Epithelial cell of proximal tubule (primary cell): ENCODE measurements around the gene IRAK1BP1. TPM values are rescaled to one million over a fixed set of nuclear protein-coding genes. Genes with fewer than 3 reads are reported as not detected.

Experiments used
- DNase-seq: peaks from one replicate; pipeline ENCODE4 v3.0.0-alpha.2; 2011; ENCODE audit warnings: low read depth
- H3K4me3 ChIP-seq: 2 replicates; pipeline ENCODE4 v1.5.1; 2011; ENCODE audit warnings: low read depth, mild to moderate bottlenecking, low read length
- CTCF ChIP-seq: conservative IDR thresholded peaks from 2 replicates; pipeline ENCODE4 v1.5.1; 2012; ENCODE audit warnings: low read depth, mild to moderate bottlenecking, low read length
- total RNA-seq: library from RNA; depleted of rRNA; stranded (reverse); fragments of >200 nt; gene quantifications from 2 replicates; pipeline ENCODE4 v1.2.3, GENCODE V29; 2015

The IRAK1BP1 gene
- total RNA-seq, 1 donor from 2014 or later, result 3.6 TPM

- no peak overlapping the region for H3K4me3 ChIP-seq
- no peak for DNase-seq
- TF ChIP-seq CTCF, result no peak
Observed at GRCh38 chr6:78936515-78936914, 69.2 kb downstream of the IRAK1BP1 start.

GRCh38 chr6:78942446-78942845, 75.1 kb downstream of the IRAK1BP1 start:
- no peak for TF ChIP-seq CTCF
- DNase-seq, result no peak
- H3K4me3 ChIP-seq, result no peak overlapping the region

- H3K4me3 ChIP-seq, result no peak overlapping the region
- no peak for DNase-seq
- no peak for TF ChIP-seq CTCF
Observed at GRCh38 chr6:78947529-78947928, 80.2 kb downstream of the IRAK1BP1 start.

GRCh38 chr6:78947962-78948361, 80.6 kb downstream of the IRAK1BP1 start:
- TF ChIP-seq CTCF, result no peak
- DNase-seq, result no peak
- H3K4me3 ChIP-seq, result no peak overlapping the region

- no peak for TF ChIP-seq CTCF
- H3K4me3 ChIP-seq, result no peak overlapping the region
- DNase-seq, result no peak
Observed at GRCh38 chr6:78948785-78949184, 81.4 kb downstream of the IRAK1BP1 start.

- H3K4me3 ChIP-seq, result no peak overlapping the region
- DNase-seq, result no peak
- no peak for TF ChIP-seq CTCF
Observed at GRCh38 chr6:78952362-78952761, 85.0 kb downstream of the IRAK1BP1 start.

Other genes with a start within 250 kb of the IRAK1BP1 start
- 12.9 and 16.7 TPM in 2 replicates for gene PHIP, start 210.7 kb downstream of the IRAK1BP1 start, total RNA-seq